ENCODE measurements around the gene FHDC1.

Gene FHDC1

DNA sequence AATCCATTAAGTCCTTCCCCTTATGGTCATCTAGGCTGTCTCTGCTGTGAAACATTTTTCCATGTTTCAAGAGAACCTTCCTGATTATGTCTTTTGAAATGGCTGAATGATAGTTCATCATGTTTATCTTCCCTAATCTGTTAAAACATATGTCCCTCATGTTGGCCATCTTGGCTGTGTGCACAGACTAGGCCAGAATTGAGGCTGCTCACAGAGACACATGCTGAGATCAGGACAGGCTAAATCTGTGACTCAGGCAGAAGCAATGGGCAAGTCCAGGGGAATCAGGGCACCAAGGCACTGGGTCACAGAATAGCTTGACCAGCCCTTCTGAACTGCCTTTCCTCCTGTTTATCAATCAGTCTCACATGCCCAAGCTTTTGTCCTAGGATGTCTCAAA is 78.3 kb downstream of the FHDC1 start:
- DNase-seq = no peak

DNA sequence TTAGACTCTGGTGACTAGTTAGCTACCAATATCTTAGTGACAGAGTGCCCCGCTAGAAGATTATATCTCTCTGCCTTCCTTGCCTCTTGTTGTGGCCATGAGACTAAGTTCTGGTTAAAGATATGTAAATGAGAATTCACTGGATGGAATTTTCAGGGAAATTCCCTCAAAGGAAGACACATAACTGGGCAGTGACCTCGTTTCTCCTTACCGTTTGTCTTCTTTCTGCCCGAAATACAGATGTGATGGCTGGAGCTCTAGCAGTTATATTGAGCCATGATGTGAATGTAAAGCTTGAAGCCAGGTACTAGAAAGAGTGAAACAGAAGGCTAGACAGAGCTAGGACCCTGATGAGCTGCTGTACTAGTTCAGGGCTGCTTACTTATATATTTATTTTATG is 80.5 kb downstream of the FHDC1 start:
- no peak for DNase-seq

DNA sequence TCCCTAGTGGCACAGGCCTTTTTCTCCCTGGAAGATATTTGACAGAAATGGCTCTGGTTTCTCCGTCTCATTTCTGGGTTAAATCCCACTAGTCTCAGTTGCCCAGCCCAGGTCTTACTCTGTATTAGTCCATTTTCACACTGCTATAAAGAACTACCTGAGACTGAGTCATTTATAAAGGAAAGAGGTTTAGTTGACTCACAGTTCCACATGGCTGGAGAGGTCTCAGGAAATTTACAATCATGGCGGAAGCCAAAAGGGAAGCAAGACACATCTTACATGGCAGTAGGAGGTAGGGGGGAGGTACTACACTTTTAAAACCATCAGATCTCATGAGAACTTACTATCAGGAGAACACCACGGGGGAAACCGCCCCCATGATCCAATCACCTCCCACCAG is 81.9 kb downstream of the FHDC1 start:
- no peak for DNase-seq

DNA sequence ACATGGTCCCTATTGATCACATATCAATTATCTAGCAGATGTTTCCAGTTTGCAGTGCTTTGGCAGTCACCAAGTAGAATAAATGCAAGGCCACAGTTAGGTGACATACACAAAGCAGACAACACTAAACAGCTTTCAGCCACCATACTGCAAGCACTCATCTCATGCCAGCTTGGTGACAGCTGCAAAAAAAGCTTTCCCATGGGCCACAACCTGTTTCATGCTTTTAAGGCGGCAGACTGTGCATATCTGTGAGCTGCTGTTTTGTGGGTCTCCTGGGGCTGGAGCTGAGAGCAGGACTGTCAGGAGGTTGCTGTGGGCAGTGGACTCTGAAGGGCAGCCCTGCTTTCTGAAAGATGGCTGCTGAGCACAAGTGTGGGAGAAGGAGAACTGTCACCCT is 82.6 kb downstream of the FHDC1 start:
- no peak for DNase-seq

DNA sequence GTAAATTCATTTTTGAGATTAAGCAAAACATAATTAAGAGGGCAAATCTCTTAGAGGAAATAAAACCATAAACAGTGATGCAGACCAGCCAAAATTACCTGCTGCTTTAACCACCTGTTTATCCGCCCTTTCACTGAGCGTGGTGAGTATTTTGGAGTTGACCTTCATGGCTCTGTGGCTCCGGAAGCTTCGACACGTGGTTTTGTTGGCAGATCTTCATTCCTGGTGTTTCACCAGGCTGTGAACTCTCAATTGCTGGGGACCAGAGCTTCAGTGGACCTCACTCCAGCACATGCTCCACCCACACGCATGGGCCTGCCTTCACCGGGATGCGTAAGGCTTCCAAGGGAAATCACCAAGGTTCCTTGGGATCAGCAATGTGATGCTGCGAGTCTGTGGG is 83.8 kb downstream of the FHDC1 start:
- no peak for DNase-seq

DNA sequence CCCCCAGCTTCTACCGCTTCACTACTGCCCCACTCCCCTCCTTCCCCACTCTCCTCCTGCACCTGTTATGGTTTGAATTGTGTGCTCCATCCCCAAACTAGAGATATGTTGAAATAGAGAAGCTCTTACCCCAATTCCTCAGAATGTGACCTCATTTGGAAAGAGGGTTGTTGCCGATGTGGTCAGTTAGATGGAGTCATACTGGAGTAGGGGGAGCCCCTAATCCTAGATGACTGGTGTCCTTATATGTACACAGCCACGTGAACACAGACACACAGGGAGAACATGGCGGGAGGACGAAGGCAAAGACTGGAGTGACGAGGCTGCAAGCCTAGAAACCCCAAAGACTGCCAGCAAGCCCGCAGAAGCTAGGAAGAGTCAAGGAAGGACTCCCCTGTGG is 84.3 kb downstream of the FHDC1 start:
- DNase-seq = no peak

DNA sequence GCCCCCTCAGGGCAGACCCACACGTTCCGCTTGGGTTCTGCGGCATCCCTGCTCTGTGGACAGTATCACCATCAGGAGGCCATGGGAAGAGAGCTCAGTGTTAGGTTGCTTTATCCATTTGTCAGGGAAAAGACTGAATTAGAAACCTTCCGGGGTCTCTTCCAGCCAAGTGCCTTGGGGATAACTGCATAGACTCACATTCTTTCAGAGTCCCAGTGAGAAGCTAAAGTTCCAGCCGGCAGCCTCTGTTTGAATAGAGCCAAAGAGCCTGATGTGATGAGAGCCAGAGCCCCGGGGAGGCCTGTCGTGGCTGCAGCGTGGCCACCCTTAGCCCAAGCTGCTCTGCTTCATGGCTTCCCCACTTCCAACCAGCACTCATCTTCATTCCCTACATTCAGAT is 85.2 kb downstream of the FHDC1 start:
- DNase-seq = no peak

DNA sequence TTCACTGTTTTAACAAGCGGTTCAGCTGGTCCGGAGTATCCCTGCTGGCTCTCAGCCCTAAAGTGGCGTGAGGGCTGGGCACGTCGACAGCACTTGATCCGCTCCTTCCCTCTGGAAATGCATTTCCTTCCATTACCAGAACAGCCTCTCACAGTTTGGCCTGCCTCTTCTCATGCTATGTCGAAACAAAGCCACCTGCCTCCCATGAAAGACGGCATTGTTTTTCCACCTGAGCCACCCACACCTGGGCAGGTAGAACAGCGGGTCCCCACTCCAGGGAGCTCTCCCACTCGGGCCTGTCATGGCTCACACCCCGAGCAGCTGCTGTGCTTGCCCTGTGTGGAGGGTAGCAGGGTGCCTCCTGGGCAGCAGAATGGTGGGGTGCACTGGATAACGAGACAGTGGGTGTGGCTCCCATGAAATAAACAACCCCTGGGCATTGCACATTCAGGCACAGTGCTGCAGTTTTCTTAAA is 86.2 kb downstream of the FHDC1 start:
- DNase-seq = no peak

DNA sequence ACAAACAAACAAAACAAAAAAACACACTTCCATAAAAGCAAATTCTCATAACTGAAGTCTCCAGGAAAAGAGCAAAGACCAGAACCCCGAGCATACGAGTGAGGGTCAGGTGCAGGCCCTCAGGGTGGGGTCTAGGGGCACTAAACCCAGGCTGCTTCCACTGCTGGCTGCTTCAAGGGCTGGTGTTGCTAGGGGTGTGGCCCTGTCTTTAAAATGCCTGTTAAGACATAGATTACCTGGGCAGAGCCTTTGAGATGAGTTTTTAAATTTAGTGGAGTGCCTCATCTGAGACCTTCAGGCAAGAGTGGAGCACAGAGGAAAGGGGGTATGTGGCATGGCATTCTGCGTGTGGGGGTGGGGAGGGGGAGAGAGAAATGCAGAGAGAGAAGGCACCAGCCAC is 87.0 kb downstream of the FHDC1 start:
- DNase-seq = no peak

DNA sequence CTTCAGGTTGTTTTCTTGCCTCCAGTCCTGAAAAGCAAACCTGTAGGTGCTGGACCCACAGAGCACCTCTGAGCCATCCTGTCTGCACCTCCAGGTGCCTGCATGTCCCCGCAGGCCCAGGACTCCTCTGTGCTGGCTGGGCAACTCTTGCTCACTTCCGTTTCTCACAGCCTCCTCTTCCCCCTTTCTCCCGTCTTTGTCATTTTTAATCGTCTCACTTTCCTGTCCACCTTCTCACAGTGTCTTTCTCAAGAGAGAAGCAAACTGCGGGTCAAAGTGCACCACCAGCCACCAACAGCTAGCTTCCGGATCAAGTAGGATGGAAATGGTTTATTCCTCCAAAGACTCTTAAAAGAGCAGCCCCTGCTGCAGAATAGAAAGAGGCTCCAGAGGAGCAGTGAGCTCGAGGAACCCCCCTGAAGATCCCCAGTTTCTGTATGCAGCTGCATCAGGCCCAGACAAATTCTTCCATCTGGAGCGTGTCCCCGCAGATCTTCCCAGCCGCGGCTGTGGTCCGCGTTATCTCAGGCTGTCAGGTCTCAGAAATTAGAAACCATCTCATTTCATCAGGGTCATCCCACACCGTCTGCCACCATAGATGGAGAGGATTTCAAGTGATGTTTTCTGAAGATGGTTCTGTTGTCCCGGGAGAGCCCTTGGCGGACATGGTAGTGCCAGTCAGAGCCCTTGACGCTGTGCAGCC is 87.7 kb downstream of the FHDC1 start:
- DNase-seq = no peak

DNA sequence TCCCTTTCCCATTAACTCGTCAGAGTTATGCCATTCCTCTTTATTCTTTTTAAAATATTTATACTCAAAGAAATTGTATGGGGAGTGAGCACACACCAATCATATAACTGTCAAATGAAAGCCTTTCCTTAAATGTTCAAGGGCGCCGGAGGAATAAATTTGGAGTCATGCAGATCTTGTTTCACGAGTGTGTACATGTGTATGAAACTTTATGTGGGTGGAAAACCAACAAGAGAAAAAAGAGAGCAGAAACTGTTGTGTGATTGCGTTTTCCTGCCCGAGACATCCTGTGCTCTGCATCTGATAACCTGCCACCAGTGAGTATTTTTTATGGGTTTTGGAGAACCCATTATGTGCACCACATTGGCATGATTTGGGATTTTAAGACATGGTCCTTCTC is 88.3 kb downstream of the FHDC1 start:
- no peak for DNase-seq

DNA sequence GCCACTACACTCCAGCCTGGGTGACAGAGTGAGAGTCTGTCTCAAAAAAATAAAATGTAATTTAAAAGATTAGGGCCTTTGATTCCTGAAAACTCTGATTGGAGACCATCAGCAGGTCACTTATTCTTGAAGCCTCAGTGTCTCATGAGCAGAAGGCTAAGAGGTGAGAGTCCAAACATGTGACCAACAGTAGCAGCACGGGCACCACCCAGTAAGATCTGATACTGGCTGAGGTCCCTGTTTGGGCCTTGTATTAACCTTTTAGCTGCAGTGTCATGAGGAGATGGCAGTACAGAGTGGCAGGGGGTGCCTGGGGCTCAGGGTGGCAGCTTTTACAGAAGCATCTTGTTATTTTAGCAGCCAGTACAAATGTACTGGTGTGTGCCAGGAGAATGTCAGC is 89.3 kb downstream of the FHDC1 start:
- no peak for DNase-seq

DNA sequence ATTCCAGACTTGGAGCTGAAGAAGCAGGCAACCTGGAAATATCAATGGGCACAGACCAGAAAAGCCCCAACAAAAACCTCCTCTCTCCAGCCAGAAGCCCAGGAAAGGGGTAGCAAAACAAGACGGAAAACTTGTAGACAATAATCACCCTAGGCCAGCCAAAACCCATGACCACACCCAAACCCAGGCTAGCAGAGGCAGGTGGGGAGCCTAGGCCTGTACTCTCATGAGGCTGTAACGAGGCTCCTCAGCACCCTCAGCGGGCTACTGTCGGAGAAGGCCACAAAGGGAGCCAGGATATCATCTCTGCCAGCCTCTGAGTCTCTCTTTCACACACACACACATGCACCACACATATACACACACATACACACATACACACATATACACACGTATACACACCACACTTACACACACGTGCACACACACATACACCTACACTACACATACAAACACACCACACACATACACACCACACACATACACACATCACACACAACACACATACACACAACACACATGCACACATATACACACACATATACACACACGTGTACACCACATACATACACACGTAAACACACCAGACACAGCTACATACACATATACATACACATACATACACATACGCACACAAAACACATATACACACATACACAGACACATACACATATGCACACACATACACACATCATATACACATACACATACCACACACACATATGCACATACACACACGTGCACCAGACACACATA is 90.6 kb downstream of the FHDC1 start:
- no peak for DNase-seq

DNA sequence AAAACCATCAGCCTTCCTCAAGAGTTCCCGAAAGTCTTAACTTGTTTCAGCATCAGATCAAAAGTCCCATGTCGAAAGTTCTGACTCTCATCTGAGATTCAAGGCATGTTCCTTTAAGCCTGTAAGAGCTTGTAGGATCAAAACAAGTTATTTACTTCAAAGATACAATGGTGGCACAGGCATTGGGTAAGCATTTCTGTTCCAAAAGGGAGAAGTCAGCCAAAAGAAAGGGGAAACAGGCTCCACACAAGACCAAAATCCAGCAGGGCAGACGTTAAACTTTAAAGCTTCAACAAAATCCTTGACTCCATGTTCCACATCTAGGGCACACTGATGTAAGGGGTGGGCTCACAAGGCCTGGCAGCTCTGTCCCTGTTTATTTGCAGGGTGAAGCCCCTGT is 91.7 kb downstream of the FHDC1 start:
- no peak for DNase-seq

DNA sequence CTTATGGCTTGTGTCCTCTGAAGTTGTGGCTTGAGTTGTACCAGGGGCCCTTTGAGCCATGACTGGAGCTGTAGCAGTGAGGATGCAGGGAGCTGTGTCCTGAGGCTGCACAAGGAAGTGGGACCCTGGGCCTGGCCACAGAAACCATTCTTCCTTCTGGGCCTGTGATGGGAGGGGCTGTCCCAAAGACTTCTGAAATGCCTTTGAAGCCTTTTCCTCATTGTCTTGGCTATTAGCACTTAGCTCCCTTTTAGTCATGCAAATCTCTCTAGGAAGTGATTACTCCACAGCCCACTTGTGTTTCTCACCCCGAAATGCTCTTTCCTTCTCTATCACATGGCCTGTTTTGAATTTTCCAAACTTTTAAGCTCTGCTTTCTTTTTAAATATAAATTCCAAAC is 92.4 kb downstream of the FHDC1 start:
- DNase-seq = no peak
